GM19395 (cell line): ENCODE data around the gene IPO11.

Experiments used
- ATAC-seq: cut with Tn5 transposase; IDR thresholded peaks from one replicate; pipeline ENCODE4 v1.9.1; 2021; ENCODE audit warnings: mild to moderate bottlenecking, moderate library complexity; ENCODE audit not compliant: unreplicated experiment

Gene IPO11

DNA sequence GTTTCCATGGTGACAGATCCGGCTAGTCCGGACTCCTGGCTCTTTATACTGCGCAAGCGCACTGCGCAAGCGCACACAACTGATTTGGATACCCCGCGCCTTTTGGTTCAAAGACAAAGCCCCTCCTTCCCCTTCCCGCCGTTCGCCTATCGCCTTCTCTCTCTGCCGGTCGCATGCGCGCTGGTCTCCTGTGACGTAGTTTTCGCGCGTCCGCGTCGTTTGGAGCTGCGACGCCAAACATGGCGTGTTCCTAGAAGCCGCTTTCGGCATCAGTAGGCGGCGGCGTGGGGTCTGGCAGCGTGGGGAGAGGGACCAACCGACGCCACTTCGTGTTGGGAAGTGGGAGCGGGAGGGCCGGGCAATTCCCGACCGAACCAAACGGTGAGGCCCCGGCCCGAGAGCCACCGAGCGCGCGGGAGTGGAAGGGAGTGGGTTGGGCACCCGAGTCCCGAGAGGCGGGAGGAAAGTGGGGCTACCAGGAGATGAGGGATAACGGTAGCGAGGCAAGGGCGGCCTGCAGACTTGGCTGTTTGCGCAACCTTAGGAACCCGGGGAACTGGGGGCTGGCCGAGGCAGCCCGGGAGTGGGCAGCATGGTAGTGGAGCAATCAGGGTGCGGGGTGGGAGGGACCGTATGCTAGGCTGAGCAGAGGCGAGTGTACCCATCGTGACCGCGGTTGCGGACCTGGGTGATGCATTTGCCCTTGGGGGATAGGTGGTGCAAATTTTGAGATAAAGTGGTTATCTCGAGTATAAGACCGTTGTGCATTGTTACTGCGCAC, at the start of gene IPO11:
Gene IPO11 (plus strand): TSS at position 215 of the 781 bp plus-strand sequence. CDS start 24,517 bp downstream, outside the sequence.
- ATAC-seq, result peak; percentile 96

DNA sequence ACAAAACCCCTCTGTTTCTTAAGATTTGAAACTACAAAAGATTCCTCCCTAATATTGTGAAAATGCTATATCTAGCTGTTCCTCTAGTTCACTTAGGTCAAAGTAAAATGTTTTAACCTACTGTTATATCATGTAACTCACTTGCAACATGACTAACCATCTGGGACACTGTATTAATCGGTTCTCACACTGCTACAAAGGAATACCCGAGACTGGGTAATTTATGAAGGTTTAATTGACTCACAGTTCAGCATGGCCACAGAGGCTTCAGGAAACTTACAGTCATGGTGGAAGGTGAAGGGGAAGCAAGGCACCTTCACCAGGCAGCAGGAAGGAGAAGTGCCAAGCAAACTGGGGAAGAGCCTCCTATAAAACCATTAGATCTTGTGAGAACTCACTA, 43.5 kb upstream of the IPO11 start:
- no peak for ATAC-seq

DNA sequence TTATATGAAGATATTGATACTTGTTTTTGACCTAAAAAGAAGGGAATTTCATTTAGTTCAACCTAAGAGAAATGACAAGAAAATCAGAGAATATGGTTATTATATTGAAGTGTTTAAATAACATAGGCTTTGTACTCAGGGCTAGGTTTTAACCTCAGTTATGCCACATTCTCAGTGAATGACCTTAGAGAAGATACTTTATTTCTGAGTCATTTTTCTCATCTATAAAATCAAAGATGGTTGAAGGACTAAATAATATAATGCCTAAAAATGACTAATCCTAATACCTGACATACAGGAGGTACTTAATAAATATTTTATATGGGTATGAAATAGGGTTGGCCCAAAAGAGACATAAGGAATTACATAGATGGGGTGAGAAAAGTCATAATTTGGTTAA, 41.2 kb upstream of the IPO11 start:
- ATAC-seq, result no peak

DNA sequence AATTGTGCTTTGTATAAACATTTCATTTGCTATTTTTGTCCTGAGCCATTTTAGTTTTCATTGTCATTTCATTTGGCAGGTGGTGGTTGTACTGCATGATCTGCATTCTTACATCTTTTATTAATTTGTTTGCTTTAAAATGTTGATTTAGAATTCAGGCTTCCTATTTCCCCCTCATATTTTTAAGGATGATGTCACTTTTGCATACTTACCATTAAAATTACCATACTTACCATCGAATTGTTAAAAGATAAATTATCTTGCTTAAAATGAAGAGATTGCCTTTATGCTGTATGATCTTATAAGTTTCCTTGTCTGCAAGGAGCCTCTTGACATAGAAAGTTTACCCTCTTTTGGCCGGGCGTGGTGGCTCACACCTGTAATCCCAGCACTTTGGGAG, 40.0 kb upstream of the IPO11 start:
- no peak for ATAC-seq

DNA sequence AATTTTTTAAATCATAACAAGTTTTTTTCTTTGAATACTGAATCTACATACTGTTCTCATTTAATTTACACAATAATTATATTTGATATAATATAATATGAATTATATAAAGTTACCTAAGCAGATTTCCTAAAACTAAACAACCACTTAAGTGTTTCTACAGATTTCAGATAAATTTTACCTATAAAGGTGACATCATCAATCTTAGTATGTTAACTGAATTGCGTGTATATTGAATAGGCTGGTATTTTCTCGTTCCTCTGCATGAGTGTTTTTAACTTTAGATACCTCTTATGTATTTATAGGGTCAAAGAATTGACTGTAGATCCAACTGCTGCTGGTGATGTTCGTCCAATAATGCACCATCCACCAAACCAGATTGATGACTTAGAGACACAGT, 39.2 kb upstream of the IPO11 start:
- no peak for ATAC-seq

DNA sequence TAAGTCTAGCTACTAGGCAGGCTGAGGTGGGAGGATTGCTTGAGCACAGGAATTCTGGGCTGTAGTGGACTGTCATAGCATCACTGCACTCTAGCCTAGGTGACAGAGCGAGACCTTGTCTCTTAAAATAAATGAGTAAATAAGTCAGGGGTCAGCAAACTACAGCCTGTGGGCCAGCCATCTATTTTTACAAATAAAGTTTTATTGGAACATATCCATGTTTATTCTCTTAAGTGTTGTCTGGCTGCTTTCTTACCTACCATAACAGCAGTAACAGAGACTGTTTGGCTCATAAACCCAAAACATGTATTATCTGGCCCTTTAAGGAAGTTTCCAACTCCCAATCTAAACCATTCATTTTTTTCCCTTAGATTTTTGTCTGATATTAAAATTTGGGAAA, 38.5 kb upstream of the IPO11 start:
- no peak for ATAC-seq

DNA sequence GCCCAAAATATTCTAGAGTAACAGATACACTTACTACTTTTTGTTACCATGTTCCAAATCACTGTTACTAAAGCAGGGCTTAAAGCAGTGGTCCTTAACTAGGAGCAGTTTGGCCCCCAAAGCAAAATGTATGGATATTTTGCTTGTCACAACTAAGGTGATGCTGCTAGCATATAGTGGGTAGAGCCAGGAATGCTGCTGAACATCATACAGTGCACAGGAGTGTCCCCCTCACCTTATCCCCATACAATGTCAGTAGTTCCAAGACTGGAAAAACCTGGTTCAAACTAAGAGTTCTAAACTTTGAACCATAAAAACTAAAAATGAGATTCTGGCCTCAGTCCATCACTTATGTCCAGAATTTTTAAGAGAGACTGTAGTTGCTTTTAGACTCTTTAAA, 36.9 kb upstream of the IPO11 start:
- ATAC-seq, result no peak

DNA sequence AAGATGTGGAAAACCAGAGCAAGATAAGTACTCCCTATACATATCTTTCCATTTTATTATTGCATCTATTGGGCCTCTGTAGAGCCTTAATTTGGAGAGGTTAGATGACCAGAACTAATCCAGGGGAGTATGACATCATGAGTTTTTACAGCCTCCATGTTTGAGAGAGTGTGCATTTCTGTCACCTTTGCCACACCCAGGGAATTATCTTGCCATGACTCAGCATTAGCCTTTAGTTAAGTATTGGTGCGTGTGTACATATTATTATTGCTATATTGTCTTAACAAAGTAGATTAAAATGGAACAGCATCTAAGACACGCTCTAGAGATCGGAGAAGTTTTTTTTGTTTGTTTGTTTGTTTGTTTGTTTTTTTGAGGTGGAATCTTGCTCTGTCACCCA, 36.5 kb upstream of the IPO11 start:
- ATAC-seq, result no peak

DNA sequence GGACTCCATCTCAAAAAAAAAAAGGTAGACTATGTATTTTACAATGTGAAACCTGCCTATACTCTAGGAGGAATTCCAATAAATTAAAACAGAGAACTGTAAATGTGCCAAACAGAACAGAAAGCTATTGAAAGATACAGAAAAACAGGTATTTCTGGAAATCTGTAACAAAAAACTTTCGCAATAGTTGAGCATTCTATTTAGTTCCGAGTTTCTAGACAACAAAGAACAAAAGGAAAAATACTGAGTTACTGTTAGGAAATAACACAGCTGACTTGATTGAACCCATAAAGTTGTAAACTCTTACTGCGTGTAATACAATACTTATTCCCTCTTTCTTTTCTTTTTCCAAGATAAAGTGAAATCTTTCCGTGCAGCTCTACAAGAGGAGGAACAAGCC, 27.4 kb upstream of the IPO11 start:
- ATAC-seq, result no peak

DNA sequence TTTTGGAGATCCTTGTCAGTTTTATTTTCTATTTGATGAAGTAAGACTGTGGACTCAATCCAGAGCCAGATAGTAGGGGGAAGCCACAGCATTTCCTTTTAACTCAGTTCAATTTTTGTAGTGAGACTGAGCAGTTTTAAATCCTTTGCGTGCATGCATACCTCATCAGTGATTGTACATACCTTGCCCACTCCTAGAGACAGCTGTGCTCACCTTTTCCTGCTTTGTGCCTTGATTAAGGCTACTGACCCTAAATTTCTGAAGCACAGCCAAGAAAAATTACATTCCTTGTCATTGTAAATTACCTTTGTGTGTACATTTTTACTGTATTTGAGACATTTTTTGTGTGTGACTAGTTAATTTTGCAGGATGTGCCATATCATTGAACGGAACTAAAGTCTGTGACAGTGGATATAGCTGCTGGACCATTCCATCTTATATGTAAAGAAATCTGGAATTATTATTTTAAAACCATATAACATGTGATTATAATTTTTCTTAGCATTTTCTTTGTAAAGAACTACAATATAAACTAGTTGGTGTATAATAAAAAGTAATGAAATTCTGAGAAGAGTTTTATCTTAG, 26.7 kb upstream of the IPO11 start:
- no peak for ATAC-seq

DNA sequence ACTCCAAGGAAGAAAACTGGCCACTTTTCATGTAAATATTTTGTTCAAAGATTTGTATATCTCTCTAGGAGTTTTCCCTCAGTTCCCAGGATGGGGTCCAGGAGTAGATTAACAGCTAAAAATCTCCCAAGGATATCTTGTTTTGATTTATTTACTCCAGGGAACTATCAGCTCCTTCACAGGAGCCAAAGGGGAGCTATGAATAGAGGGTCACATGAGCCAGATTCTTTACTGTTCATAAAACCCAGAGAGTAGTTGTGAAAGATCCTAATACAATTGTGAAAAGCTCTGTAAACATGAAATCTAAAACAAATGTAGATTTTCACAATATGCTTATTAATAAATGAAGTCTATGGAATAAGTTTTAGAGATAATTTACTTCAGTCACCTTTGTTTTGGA, 25.7 kb upstream of the IPO11 start:
- ATAC-seq, result no peak

DNA sequence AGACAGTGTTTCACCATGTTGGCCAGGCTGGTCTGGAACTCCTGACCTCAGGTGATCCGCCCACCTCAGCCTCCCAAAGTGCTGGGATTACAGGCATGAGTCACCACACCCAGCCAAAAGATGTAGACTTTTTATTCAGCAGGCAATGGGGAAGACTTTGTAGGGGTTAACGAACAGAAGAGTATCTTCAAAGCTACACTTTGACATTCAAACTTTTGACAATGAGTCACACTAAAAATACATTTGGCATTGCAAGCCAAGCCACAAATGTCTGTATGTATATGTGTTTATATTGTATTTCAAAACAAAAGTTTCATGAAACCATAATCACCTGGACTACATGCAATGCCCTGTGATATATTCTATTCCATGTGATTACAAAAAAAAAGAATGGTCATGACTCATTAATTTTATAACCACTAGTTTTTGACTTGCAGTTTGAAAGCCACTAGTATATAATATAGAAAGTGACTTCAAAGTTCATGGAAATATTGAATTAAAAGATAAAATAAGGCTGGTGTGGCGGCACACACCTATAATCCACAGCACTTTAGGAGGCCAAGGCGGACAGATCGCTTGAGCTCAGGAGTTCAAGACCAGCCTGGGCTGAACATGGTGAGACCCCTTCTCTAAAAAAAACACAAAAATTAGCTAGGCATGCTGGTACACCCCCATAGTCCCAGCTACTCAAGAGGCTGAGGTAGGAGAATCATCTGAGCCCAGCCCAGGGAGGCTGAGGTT, 17.2 kb upstream of the IPO11 start:
- no peak for ATAC-seq

DNA sequence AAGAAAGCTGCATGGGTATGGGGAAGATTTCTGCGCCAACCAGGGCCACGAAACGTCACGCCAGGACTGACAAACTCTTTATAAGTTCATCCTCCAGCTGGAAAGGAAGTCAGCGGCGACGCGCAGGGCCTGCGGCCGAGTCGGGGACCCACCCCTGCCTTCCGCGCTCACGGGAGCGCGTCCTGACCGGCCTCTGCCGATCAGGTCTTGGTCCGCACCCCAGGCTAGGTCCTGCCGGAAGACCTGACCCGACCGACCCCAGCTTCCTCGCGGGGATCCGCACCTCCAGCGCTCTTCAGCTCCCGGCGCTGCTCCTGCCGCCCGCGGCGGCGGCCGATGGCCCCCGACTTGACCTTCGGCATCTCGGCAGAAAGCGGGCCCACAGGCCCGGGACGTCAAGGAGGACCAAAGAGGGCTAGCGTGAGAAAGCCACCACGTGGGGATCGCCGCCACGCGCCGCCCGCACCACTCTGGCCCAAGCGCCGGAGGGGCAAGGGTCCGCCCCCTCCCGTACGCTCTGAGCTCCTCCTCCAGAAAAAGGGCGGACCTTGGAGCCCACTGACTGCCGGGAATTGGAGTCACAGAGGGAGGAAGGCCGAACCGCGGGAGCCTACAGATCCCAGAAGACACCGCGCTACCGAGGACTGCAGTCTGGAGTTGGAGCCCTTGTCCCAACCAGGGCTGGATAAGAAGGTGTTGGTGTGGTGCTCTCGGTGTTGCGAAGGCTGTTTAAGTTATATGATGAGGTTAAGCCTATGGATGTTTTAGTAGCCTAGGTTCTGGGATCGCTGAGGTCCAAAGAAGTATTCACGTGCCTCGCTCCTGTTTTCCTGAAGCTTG, 8.9 kb upstream of the IPO11 start, which contains the start of gene DIMT1:
Gene DIMT1 (minus strand): TSS at position 495 of the 840 bp plus-strand sequence. CDS start 133 bp downstream, at position 362.
- peak; percentile 96 for ATAC-seq

DNA sequence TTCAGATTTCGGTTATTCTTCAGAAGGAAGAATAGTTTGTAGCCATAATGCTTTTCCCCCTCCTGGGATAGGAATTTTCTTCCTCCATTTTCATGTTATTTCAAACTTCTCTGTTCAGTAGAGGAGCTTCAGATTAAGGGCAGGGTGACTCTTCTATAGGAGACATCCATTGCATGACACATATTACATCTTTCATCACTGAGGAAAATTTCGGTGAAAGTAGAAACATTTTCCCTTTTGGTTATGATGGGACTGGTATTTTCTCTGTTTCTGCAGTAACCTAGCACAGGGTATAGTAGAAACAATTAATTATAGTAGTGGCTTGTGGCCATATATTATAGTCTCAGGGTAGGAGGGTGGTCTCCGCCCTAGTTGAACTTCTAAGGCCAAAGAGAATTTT, 1.1 kb downstream of the IPO11 start:
- no peak for ATAC-seq

DNA sequence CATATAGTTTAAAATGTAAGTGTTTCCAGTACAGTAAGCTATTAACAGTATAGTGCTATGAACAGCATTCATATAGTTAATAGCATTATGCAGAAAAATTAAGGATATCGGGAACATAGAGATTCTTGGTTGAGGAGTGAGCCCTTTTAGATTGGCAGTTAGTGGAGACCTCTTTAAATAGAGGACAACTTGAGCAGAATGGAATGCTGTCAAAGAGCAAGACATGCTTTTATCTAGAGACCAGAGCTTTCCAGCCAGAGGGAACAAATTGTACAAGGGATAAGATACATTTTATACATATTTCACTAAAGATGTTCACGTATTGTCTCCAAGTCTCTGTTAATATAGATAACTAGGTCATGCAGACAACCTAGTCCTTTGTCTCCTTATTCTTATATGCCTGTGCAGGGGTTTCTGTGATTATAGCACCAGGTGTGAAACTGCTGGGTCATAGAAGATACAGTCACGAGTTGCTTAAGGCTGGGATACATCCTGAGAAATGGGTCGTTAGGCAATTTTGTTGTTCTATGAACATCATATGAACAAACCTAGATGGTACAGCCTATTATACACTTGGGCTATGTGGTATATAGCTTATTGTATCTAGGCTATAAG, 6.0 kb downstream of the IPO11 start:
- no peak for ATAC-seq

DNA sequence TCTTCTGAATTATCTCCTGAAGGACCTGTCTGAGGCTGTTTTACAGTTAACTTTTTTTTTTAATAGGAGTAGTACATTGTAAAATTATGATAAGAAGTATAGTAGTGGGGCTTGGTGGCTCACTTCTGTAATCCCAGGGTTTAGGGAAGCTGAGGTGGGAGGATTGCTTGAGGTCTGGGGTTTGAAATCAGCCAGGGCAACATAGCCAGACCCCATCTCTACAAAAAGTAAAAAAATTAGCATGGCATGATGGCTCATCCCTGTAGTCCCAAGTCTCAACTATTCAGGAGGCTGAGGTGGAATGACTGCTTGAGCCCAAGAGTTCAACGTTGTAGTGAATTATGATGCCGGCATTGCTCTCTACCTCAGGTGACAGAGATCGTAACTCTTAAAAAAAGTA, 7.0 kb downstream of the IPO11 start:
- no peak for ATAC-seq

DNA sequence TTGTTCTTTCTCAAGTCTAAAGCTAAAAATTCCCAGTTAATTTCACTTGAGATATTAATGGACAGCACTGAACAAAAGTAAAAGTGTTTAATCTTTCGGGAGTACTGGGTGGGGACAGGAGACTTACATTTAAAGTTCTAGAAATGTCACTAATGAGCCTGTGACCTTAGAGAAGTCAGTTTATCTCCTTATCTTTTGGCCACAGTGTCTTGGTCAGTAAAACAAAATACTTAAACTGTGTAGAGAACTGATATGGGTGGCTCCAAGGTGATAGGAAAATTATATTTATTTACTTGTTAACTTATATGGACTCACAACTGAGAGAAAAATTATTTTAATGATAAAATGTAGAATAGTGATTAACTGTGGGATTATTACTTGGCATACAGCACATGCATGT, 8.9 kb downstream of the IPO11 start:
- no peak for ATAC-seq

DNA sequence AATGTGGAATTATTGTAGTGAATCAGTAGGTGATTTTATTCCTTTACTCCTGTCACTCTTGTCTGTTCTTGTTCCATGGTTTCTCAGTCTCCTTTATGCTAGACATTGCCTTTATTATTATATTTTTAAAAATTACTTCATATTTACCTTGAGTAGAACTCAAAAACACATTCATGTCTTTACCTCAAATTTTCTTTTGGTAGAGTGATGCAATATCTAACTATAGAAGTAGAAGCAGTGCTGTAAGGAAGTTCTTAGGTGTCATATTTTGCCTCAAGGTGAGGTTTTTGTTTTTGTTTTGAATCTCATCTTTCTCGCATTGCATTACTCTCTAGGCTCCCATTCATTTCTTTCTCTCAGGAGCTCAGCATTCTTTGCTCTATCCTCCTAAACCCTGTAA, 12.2 kb downstream of the IPO11 start:
- ATAC-seq, result no peak

DNA sequence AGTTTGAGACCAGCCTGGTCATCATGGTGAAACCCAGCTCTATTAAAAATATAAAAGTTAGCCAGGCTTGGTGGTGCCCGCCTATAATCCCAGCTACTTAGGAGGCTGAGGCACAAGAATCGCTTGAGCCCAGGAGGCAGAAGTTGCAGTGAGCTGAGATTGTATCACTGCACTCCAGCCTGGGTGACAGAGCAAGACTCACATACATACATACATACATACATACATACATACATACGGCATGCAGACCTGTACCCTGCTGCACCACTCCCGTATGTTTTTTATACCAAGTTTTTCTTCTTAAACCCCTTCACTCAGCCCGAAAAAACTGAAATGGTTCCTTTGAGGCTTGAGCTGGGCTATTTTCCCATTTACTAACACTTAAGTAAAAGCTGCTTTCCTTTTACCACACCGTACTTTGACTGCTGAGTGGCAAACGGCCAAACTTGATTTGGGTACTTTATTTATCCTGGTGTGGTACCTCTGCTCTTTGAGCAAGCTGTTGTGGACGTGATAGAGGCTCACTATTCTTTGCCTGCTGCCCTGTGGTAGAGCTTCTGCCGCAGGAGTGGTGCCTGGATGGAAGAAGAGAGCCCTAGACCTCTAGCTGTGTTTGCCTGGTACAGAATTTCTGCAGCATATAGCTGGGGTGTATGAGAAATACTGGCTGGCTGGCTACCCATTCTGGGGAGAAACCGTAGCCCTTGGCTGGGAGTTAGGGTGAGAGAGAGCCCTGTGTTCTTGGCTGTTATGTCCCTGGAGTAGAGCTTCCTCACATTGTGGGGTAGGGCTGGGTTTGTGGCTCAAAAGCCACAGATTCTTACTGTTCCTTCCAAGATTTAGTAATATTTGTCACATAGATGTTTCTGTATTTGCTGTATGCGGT, 19.4 kb downstream of the IPO11 start:
- ATAC-seq, result no peak

DNA sequence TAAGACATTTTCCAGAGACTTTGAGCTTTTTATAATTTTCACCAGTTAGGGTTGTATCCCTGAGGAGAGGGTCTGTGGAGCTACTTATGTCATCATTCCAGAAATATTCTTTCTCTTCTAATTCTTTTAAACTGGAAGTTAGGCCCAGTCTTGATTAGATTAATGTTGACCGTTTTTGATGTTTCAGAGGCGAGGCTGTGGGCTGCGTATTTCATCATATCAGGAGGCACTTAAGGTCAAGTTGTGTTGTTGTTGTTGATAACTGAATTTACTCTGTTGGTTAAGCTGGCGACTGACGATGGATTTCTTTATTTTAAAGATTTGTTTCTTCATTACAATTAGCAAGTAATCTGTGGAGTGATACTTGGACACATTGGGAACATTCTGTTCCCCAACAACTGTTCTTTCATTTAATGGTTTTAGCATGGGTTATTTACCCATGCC, 20.1 kb downstream of the IPO11 start:
- no peak for ATAC-seq
